Karpas-422 (cell line): ENCODE data around the gene RSPH3. TPM values are rescaled to one million over a fixed set of nuclear protein-coding genes. Genes with fewer than 3 reads are reported as not detected.
"Not testable (repeated sequence)": the region's sequence is repeated elsewhere in the genome, so short reads cannot be mapped to it uniquely, and the experiment has no call there.

Experiments
- DNase-seq: peaks from one replicate; pipeline ENCODE4 v3.0.0-alpha.2; 2015
- H2AFZ ChIP-seq: fragments of 200-600 bp; sonication (generic); 2 replicates; pipeline ENCODE4 v1.6.1; 2014; ENCODE audit warnings: antibody characterized with exemption, low read length, mixed read lengths
- H3K27ac ChIP-seq: fragments of 200-600 bp; sonication (generic); 2 replicates; pipeline ENCODE4 v1.5.1; 2014; ENCODE audit warnings: mild to moderate bottlenecking, low read length, moderate library complexity
- H3K27me3 ChIP-seq: fragments of 200-600 bp; sonication (generic); 2 replicates; pipeline ENCODE4 v1.6.1; 2014; ENCODE audit warnings: low read length, mixed read lengths
- H3K36me3 ChIP-seq: fragments of 200-600 bp; sonication (generic); 2 replicates; pipeline ENCODE4 v1.6.1; 2014; ENCODE audit warnings: low read length, mixed read lengths; ENCODE audit not compliant: insufficient read depth
- H3K4me1 ChIP-seq: fragments of 200-600 bp; sonication (generic); 2 replicates; pipeline ENCODE4 v1.6.1; 2014; ENCODE audit warnings: mild to moderate bottlenecking, low read length, mixed read lengths
- H3K4me2 ChIP-seq: fragments of 200-600 bp; sonication (generic); 2 replicates; pipeline ENCODE4 v1.6.1; 2014; ENCODE audit warnings: low read length, low read depth, mild to moderate bottlenecking; ENCODE audit not compliant: poor library complexity, severe bottlenecking
- H3K4me3 ChIP-seq: fragments of 200-600 bp; sonication (generic); 2 replicates; pipeline ENCODE4 v1.5.1; 2014; ENCODE audit warnings: mild to moderate bottlenecking, antibody characterized with exemption, low read length, mixed read lengths
- H3K79me2 ChIP-seq: fragments of 200-600 bp; sonication (generic); 2 replicates; pipeline ENCODE4 v1.6.1; 2014; ENCODE audit warnings: mild to moderate bottlenecking, low read length, mixed read lengths
- H3K9ac ChIP-seq: fragments of 200-600 bp; sonication (generic); 2 replicates; pipeline ENCODE4 v1.6.0; 2014; ENCODE audit warnings: low read length
- H3K9me2 ChIP-seq: fragments of 200-600 bp; sonication (generic), shearing (Covaris generic); replicated peaks from 2 replicates; pipeline ENCODE4 v1.6.0; 2014; ENCODE audit warnings: mild to moderate bottlenecking, low read length, moderate library complexity; ENCODE audit not compliant: insufficient read depth
- H3K9me3 ChIP-seq: fragments of 300-700, 200-600 bp; sonication (generic); 2 replicates; pipeline ENCODE4 v1.6.1; 2014; ENCODE audit warnings: low read length, mixed read lengths
- H4K20me1 ChIP-seq: fragments of 200-600 bp; sonication (generic); 2 replicates; pipeline ENCODE4 v1.6.1; 2014; ENCODE audit warnings: mild to moderate bottlenecking, antibody characterized with exemption, low read length, low read depth; ENCODE audit not compliant: insufficient read depth
- total RNA-seq: library from RNA; depleted of rRNA; stranded (reverse); fragments of >200 nt; shearing (Covaris generic); gene quantifications from 2 replicates; pipeline ENCODE4 v1.2.3, GENCODE V29; 2014; ENCODE audit warnings: low replicate concordance

The RSPH3 gene
- total RNA-seq, 1 experiment from 2014 or later, result 3.3 TPM

DNA sequence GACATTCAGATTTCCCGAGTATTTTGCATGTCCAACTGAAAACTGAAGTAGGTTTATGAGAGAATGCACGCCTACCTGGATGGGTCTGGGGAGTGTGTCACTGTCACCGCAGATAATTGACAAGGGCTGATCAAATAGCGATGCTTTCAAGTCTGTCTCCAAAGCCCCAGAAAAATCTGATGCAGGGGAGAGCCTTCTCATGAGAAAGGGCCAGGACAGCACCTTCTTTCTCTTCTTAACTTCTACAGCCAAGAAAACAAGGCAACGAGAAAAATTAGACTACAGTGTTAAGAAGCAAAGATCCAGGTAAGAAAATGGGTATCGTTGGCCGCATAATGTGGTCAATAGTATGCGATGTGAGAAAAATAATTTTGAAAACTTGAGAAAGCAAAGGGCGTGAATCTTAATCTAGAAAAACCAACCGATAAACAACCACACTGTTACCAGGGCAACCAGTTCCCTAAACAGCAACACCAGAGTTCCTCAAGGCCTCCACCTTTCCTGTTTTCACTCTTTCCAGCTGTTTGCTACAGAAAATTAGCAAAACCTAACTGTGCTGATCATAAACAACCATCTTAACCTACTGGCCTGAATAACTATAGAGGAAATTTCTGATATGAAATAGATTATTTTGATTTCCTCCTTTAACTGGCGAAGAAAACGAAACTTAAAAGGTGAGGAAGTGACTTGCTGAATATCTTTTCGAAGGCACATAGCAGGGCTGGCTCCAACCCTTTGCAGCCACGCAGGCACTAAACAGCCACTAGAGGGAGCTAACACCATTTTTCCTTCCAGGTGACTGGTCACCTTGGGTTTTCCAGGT lies 42.2 kb upstream of the RSPH3 start:
- Histone ChIP-seq H3K4me3 (peak overlapping the region; percentile 76), H2AFZ (no peak overlapping the region)

DNA sequence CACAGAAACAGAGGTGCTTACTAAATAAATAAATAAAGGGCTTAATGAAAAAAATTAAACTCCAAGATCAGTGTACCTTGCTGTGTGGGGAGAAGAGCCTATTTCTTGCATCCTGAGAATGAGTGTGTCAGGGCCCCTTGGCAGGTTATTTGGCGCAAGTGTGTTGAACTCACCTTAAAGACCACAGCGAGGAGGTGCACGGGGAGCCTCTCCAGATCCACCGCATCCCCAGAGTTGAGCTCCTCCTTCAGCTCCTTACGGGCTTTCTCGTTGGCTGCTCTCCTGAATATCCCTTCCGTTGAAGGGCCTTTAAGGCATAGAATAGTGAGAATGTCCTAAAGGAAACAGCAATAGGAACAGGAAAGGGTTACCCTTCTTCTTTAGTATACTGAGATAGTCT lies 41.2 kb upstream of the RSPH3 start:
- no peaks in the 10 kb centered on the region for H3K79me2 ChIP-seq
- H3K9me2 ChIP-seq, result no peaks in the 10 kb centered on the region
- H2AFZ ChIP-seq, result no peak overlapping the region
- no peaks in the 10 kb centered on the region for H3K9me3 ChIP-seq
- no peak for DNase-seq
- H3K4me3 ChIP-seq, result no peak overlapping the region
- H3K27me3 ChIP-seq, result no peaks in the 10 kb centered on the region
- peaks cover 73% of the 10 kb centered on the region for H3K4me1 ChIP-seq
- no peaks in the 10 kb centered on the region for H4K20me1 ChIP-seq
- no peak overlapping the region for H3K9ac ChIP-seq
- H3K4me2 ChIP-seq, result no peak overlapping the region
- H3K36me3 ChIP-seq, result peaks cover 33% of the 10 kb centered on the region
- no peak overlapping the region for H3K27ac ChIP-seq

More for the DNA sequence above, 42.2 kb upstream of the RSPH3 start:
- H3K79me2 ChIP-seq, result no peaks in the 10 kb centered on the region
- DNase-seq, result peak; percentile 92
- H3K27me3 ChIP-seq, result no peaks in the 10 kb centered on the region
- peak overlapping the region; percentile 91 for H3K4me2 ChIP-seq
- H3K4me1 ChIP-seq, result peaks cover 73% of the 10 kb centered on the region
- peaks cover 33% of the 10 kb centered on the region for H3K36me3 ChIP-seq
- peak overlapping the region; percentile 48 for H3K9ac ChIP-seq
- no peaks in the 10 kb centered on the region for H3K9me2 ChIP-seq
- H3K9me3 ChIP-seq, result no peaks in the 10 kb centered on the region
- no peaks in the 10 kb centered on the region for H4K20me1 ChIP-seq
- 0 out of 2 replicates have a peak overlapping the region, but pooled peaks have one; percentile 27 for H3K27ac ChIP-seq

DNA sequence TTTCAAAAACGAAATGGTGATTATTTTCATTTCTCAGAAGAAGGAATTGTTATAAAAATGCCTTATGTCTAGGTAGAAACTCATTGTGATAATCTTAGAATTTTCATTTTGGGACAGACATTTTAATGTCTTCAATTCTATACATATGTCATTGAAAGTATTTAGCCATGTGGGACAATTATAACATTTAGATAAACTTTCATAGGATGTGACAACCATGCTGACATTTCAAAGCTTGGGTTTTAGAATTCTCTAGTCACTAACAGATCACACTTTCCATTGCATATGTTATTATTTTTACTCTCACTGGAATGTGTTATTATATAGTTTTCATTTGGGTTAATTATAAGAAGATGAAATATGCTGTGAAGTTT lies 39.9 kb upstream of the RSPH3 start:
- peak overlapping the region; percentile 57 for H3K4me2 ChIP-seq
- H4K20me1 ChIP-seq, result no peaks in the 10 kb centered on the region
- H3K79me2 ChIP-seq, result no peaks in the 10 kb centered on the region

DNA sequence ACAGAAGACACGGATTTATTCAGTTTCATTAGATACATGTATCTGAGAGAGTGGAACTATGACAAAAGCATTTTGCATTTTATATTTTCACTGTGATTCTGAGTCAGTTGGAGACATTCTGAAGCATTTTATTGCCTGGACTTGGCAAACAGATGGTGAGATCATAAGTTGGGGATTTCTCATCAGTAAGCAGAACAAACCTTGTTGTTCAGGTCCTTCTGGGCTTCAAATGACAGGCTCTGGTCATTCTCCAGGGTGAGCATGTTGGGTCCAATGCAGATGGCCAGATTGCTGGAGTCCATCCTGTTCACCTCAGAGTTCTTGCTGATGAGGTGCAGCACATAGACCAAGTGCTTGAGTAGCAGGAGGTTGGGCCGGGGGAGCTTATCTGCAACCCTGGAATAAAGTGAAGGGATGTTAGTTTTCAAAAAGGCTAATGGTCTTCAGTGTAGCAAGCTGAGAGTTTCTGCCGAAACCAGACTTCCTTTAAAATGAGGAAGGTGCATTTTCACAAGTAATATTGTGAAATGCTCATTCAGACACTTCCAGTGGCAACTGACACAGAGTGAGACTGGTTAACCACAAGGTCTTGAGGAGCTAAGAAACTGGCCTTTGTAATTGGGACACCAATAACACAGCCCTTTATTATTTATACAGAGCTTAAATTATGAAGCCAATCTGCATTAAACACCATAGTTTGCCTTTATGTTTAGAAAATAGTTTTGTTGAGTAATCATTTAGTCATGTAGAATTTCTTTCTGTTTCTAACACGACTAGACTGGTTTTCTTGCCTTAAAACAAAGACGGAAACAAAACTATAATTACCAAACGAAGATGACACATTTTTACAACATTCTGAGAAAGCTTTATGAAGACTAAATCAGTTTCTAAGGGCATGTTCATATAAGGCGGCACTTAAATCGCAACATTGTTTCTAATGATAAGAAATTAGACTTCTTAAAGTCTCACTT lies 39.2 kb upstream of the RSPH3 start:
- Histone ChIP-seq H3K79me2 (no peaks in the 10 kb centered on the region), H2AFZ (no peak overlapping the region)

More for the DNA sequence above, 39.9 kb upstream of the RSPH3 start:
- DNase-seq, result no peak
- no peaks in the 10 kb centered on the region for H3K27me3 ChIP-seq
- H3K27ac ChIP-seq, result peak overlapping the region; percentile 65
- H2AFZ ChIP-seq, result no peak overlapping the region
- no peaks in the 10 kb centered on the region for H3K9me2 ChIP-seq
- H3K36me3 ChIP-seq, result peaks cover 33% of the 10 kb centered on the region
- H3K4me1 ChIP-seq, result peaks cover 62% of the 10 kb centered on the region
- no peaks in the 10 kb centered on the region for H3K9me3 ChIP-seq
- peak overlapping the region; percentile 39 for H3K9ac ChIP-seq
- H3K4me3 ChIP-seq, result peak overlapping the region; percentile 25

DNA sequence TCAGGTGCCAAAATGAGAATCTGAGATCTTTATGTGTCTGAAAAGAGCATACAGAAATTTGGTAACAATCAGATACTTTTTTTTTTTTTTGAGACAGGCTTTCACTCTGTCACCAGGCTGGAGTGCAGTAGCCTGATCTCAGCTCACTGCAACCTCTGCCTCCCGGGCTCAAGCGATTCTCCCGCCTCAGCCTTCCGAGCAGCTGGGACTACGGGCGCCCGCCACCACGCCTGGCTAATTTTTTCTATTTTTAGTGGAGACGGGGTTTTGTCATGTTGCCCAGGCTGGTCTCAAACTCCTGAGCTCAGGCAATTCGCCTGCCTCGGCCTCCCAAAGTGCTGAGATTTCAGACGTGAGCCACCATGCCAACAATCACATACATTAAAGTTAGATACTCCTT lies 38.3 kb upstream of the RSPH3 start:
- H4K20me1 ChIP-seq, H3K4me3 ChIP-seq, H3K27ac ChIP-seq, H3K9me2 ChIP-seq, H3K9ac ChIP-seq, H3K79me2 ChIP-seq, H3K9me3 ChIP-seq, H2AFZ ChIP-seq, DNase-seq, H3K27me3 ChIP-seq: not testable (repeated sequence)
- Histone ChIP-seq H3K4me2 (peak overlapping the region; percentile 57), H3K4me1 (peaks cover 47% of the 10 kb centered on the region), H3K36me3 (peaks cover 33% of the 10 kb centered on the region)

More for the DNA sequence above, 39.2 kb upstream of the RSPH3 start:
- Histone ChIP-seq H4K20me1 (no peaks in the 10 kb centered on the region), H3K36me3 (peaks cover 33% of the 10 kb centered on the region), H3K27me3 (no peaks in the 10 kb centered on the region), H3K9me2 (no peaks in the 10 kb centered on the region), H3K4me2 (peak overlapping the region; percentile 57), H3K9me3 (no peaks in the 10 kb centered on the region), H3K4me1 (peaks cover 56% of the 10 kb centered on the region), H3K9ac (peak overlapping the region; percentile 39), H3K4me3 (peak overlapping the region; percentile 25), H3K27ac (peak overlapping the region; percentile 65)
- peak; percentile 86 for DNase-seq

DNA sequence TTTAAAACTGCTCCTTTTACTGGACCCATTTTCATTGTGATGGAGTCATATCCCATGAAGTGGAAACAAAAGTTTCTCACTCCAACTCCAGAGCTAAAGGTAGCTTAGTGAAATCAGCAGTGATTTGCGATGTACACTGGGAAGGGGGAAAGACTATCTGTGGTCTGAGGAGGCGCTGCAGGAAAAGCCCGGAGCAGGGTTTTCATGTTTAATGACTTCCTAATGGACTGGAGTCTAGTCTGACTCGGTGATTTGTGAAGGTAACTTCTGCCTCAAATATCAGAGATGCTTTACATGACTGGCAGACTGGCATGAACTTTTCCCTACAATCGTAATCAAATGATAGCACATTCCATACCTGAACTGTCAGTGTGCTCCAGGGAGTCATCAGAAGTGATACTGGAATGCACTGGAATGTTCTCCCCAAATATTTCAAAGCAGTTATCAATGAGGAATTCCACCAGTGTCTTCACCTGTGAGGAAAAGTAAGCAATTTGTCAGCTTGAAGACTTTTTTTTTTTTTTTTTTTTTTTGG lies 37.8 kb upstream of the RSPH3 start:
- peaks cover 33% of the 10 kb centered on the region for H3K36me3 ChIP-seq
- no peaks in the 10 kb centered on the region for H3K9me2 ChIP-seq
- H4K20me1 ChIP-seq, result no peaks in the 10 kb centered on the region
- H3K4me3 ChIP-seq, result no peak overlapping the region
- H3K79me2 ChIP-seq, result no peaks in the 10 kb centered on the region
- no peak overlapping the region for H2AFZ ChIP-seq
- H3K9ac ChIP-seq, result no peak overlapping the region
- no peaks in the 10 kb centered on the region for H3K9me3 ChIP-seq
- H3K27me3 ChIP-seq, result no peaks in the 10 kb centered on the region
- no peak overlapping the region for H3K4me2 ChIP-seq
- H3K4me1 ChIP-seq, result peaks cover 42% of the 10 kb centered on the region
- DNase-seq, result no peak
- H3K27ac ChIP-seq, result no peak overlapping the region

DNA sequence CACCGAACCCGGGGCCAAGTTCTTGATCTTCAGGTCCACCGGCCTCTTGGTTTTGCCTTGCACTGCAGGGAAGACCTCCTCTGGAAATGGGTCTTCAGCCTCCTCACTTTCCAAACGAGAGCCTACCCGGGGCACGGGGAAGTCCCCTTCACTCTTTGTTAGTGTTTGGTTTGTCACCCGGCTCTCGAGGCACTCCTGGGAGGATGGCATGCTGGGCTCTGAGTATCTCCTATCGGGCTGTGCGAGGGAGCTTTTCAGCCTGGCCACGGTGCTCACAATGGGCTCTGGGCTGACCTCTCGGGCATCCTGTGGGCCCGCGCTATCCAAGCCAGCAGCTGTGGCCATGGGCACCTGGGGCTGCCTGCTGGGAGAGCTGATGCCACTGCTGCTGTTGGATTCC lies 36.7 kb upstream of the RSPH3 start:
- no peak overlapping the region for H2AFZ ChIP-seq
- H3K9me2 ChIP-seq, result no peaks in the 10 kb centered on the region
- H3K4me2 ChIP-seq, result no peak overlapping the region
- no peaks in the 10 kb centered on the region for H3K27me3 ChIP-seq
- H3K9me3 ChIP-seq, result no peaks in the 10 kb centered on the region
- no peak overlapping the region for H3K4me3 ChIP-seq
- no peaks in the 10 kb centered on the region for H4K20me1 ChIP-seq
- H3K4me1 ChIP-seq, result peaks cover 34% of the 10 kb centered on the region
- H3K9ac ChIP-seq, result no peak overlapping the region
- no peak for DNase-seq
- H3K36me3 ChIP-seq, result peaks cover 29% of the 10 kb centered on the region
- no peak overlapping the region for H3K27ac ChIP-seq
- no peaks in the 10 kb centered on the region for H3K79me2 ChIP-seq

DNA sequence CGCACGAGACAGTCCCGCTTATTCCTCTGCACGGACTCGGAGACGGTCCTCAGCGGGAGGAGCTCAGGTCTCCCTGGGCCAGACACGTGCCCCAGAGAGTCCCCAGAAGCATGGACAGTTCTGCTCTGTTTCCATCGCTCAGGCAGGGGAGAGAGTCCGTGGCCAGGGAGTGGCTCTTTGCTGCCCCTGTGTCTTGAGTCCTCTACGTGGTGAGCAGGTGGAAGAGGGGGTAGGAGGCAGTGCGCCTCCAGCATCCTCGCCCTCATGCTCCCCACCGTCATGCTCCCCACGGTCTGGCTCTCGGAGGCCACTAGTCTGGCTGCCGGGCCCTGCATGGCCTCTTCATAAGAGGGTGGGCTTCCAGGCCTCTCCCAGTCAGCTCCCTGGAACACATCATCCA lies 35.9 kb upstream of the RSPH3 start:
- Histone ChIP-seq H3K4me2 (no peak overlapping the region), H4K20me1 (no peaks in the 10 kb centered on the region), H3K4me3 (no peak overlapping the region), H3K79me2 (no peaks in the 10 kb centered on the region), H3K4me1 (peaks cover 35% of the 10 kb centered on the region), H3K27ac (no peak overlapping the region), H3K27me3 (no peaks in the 10 kb centered on the region), H3K9ac (no peak overlapping the region), H3K9me3 (no peaks in the 10 kb centered on the region), H3K36me3 (peaks cover 24% of the 10 kb centered on the region), H2AFZ (no peak overlapping the region), H3K9me2 (no peaks in the 10 kb centered on the region)
- DNase-seq, result no peak
